ENCODE results near the gene MAP3K4. TPM values are rescaled to one million over a fixed set of nuclear protein-coding genes. Genes with fewer than 3 reads are reported as not detected.

The MAP3K4 gene
- total RNA-seq, 1 experiment from 2014 or later: 54.3 TPM

DNA sequence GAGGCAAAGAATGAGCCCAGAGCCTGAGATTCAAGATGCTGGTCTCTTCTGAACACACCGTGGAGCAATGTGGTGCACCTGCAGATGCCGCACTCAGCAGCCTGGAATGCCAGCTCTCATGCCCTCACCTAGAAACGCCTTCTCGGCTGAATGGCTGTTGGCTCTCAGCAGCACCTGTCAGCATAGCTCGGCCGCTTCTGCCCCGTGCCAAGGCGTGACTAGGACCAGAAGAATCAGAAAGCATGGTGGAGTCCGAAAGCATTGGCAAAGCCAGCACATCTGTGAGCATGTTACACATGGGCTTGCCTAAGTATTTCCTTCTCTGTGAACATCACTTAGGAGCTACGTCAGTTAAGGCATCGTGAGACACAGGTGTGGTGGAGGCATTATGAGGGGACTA lies 140.8 kb downstream of the MAP3K4 start:
- Histone ChIP-seq H4K5ac (ENCODE audit: insufficient read length, low read depth, low read length) (no peak overlapping the region), H2BK12ac (ENCODE audit: insufficient read length, low read depth, low read length) (no peak overlapping the region), H3K4me2 (ENCODE audit: insufficient read depth, insufficient read length, low read length) (no peak overlapping the region), H3K79me1 (ENCODE audit: insufficient read depth, low read depth, low read length, poor library complexity, severe bottlenecking) (no peaks in the 10 kb centered on the region), H3K79me2 (ENCODE audit: insufficient read depth, low read length) (no peaks in the 10 kb centered on the region), H3K18ac (ENCODE audit: insufficient read length, low read depth, low read length) (no peak overlapping the region), H3K9ac (ENCODE audit: extremely low read depth, insufficient read length, low read length) (no peak overlapping the region), H3K27me3 (ENCODE audit: insufficient read depth, low read length) (no peaks in the 10 kb centered on the region), H4K20me1 (ENCODE audit: control insufficient read depth, insufficient read depth, insufficient read length) (no peaks in the 10 kb centered on the region), H2BK15ac (ENCODE audit: low read depth, low read length) (no peak overlapping the region), H3K14ac (ENCODE audit: insufficient read depth, low read length) (no peak overlapping the region), H4K91ac (ENCODE audit: insufficient read length, low read depth, low read length) (no peak overlapping the region), H2AK5ac (ENCODE audit: insufficient read length, low read length) (no peak overlapping the region), H3K4ac (ENCODE audit: low read depth, low read length) (no peak overlapping the region), H3K9me3 (ENCODE audit: control insufficient read depth, low read depth, low read length) (no peaks in the 10 kb centered on the region), H3K27ac (ENCODE audit: insufficient read length, low read depth, low read length) (no peak overlapping the region), H2BK5ac (ENCODE audit: insufficient read length, low read length) (no peak overlapping the region), H3K23me2 (ENCODE audit: insufficient read length, low read depth, low read length, poor library complexity, severe bottlenecking) (no peaks in the 10 kb centered on the region), H3K56ac (ENCODE audit: insufficient read length, low read depth, low read length) (no peak overlapping the region), H2BK20ac (ENCODE audit: low read depth, low read length, poor library complexity, severe bottlenecking) (no peak overlapping the region), H2AFZ (ENCODE audit: low read length) (no peak overlapping the region), H3K23ac (ENCODE audit: insufficient read length, low read depth, low read length) (no peak overlapping the region), H4K8ac (replicated peaks; ENCODE audit: insufficient read length, low read depth, low read length) (no peak overlapping the region), H3K4me1 (ENCODE audit: insufficient read depth, low read length) (no peaks in the 10 kb centered on the region), H3T11ph (ENCODE audit: low read length) (no peak overlapping the region), H2BK120ac (ENCODE audit: low read depth, low read length, poor library complexity, severe bottlenecking) (no peak overlapping the region)
- TF ChIP-seq, protein P1, sequence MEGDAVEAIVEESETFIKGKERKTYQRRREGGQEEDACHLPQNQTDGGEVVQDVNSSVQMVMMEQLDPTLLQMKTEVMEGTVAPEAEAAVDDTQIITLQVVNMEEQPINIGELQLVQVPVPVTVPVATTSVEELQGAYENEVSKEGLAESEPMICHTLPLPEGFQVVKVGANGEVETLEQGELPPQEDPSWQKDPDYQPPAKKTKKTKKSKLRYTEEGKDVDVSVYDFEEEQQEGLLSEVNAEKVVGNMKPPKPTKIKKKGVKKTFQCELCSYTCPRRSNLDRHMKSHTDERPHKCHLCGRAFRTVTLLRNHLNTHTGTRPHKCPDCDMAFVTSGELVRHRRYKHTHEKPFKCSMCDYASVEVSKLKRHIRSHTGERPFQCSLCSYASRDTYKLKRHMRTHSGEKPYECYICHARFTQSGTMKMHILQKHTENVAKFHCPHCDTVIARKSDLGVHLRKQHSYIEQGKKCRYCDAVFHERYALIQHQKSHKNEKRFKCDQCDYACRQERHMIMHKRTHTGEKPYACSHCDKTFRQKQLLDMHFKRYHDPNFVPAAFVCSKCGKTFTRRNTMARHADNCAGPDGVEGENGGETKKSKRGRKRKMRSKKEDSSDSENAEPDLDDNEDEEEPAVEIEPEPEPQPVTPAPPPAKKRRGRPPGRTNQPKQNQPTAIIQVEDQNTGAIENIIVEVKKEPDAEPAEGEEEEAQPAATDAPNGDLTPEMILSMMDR (conservative IDR thresholded peaks at IDR 0.05): no peak
- H3K27ac Mint-ChIP-seq: no peak overlapping the region
- H3K36me3 Mint-ChIP-seq (ENCODE audit: insufficient read depth in 1 of 3, low read depth in 3 of 3): peaks cover 46 to 88% (median 78%) of the 10 kb centered on the region in 3 experiments
- no peaks in the 10 kb centered on the region; the same call in none of the 2 replicates for H3K27me3 Mint-ChIP-seq (ENCODE audit: low read depth)
- no peak overlapping the region for H3K4me3 Mint-ChIP-seq
- H3K4me1 Mint-ChIP-seq: peaks cover 0 to 10% of the 10 kb centered on the region in 2 experiments; a peak in 2 of 4 replicates
- WGBS (ENCODE audit: extremely low coverage, insufficient read length, low lambda C conversion rate): no CpG with 5 or more reads among the region's 11 CpGs
- no peak for DNase-seq
- H3K9me3 Mint-ChIP-seq: peaks cover 23 to 28% of the 10 kb centered on the region in 2 experiments
